Nephron (organoid): ENCODE data around the gene RIMBP2.
A peak's percentile ranks its signal among the peaks of the same experiment; 100 is the strongest.

ENCODE experiments used
- H3K27ac Mint-ChIP-seq, 3 experiments: 2 replicates each; pipeline ENCODE4 v1.8.0; 2020; ENCODE audit warnings: mixed read lengths in 3 of 3, mild to moderate bottlenecking in 2 of 3, moderate library complexity in 1 of 3
- H3K27me3 Mint-ChIP-seq: 2 replicates; pipeline ENCODE4 v1.8.0; 2021; ENCODE audit warnings: low read depth, mild to moderate bottlenecking, moderate library complexity, mixed read lengths
- H3K36me3 Mint-ChIP-seq: 2 replicates; pipeline ENCODE4 v1.8.0; 2020; ENCODE audit warnings: low read depth, mixed read lengths
- H3K4me1 Mint-ChIP-seq: 2 replicates; pipeline ENCODE4 v1.8.0; 2020; ENCODE audit warnings: mixed read lengths
- H3K4me3 Mint-ChIP-seq, 3 experiments: 2 replicates each; pipeline ENCODE4 v1.8.0; 2020; ENCODE audit warnings: mild to moderate bottlenecking in 3 of 3, mixed read lengths in 3 of 3, moderate library complexity in 2 of 3
- H3K9me3 Mint-ChIP-seq: 2 replicates; pipeline ENCODE4 v1.8.0; 2020; ENCODE audit warnings: mixed read lengths
- TF ChIP-seq, protein P1 (sequence below), 3 experiments: fragments of 200-600 bp; sonication (generic); IDR thresholded peaks; one replicate each; pipeline ENCODE4 v1.5.0; 2021; ENCODE audit warnings: antibody characterized with exemption in 3 of 3; ENCODE audit not compliant: unreplicated experiment in 3 of 3

RIMBP2 gene

DNA sequence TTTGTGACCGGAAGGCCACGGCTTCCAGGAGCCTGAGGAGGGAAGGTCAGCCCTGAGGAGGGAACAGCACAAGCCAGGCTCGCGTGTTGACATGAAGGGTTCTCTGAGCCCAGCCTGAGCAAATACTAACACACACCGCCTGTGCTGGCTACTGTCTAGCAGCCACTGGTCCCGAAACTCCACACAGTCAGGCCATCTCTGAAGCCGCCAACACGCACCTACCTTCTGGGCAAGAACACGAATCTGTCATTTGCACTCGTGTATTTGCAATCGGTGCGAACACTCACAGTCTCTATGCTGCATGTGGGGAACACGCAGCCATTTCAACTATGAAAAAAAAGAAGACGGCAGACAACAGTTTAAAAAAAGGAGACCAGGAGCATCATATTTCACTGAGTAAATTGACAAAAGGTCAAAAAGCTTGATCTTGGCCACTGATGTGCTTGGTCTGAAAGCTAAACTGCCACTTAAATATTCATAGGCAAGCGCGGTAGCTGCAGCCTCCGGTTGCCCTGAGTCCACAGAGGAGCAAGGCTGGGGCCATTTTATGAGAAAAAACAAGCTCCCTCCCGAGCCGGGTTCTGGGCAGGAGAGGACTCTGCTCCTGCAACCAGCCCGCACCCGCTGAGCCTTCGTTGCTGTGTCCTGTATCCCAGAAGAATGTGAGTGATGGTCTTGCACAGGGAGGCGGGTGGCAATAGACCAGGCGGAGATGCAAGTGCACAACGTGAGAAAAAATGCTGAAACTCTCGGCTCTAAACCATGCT, 57.8 kb downstream of the RIMBP2 start:
- Mint-ChIP-seq H3K36me3 (no peaks in the 10 kb centered on the region), H3K27me3 (peaks cover 17% of the 10 kb centered on the region), H3K27ac (peak overlapping the region in 1 of 3 experiments; percentile 72), H3K4me1 (peaks cover 3% of the 10 kb centered on the region), H3K4me3 (no peak overlapping the region), H3K9me3 (peaks cover 6% of the 10 kb centered on the region)
- TF ChIP-seq, protein P1, sequence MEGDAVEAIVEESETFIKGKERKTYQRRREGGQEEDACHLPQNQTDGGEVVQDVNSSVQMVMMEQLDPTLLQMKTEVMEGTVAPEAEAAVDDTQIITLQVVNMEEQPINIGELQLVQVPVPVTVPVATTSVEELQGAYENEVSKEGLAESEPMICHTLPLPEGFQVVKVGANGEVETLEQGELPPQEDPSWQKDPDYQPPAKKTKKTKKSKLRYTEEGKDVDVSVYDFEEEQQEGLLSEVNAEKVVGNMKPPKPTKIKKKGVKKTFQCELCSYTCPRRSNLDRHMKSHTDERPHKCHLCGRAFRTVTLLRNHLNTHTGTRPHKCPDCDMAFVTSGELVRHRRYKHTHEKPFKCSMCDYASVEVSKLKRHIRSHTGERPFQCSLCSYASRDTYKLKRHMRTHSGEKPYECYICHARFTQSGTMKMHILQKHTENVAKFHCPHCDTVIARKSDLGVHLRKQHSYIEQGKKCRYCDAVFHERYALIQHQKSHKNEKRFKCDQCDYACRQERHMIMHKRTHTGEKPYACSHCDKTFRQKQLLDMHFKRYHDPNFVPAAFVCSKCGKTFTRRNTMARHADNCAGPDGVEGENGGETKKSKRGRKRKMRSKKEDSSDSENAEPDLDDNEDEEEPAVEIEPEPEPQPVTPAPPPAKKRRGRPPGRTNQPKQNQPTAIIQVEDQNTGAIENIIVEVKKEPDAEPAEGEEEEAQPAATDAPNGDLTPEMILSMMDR (IDR thresholded peaks at IDR 0.05; ENCODE audit: unreplicated experiment in 3 of 3): no peak

DNA sequence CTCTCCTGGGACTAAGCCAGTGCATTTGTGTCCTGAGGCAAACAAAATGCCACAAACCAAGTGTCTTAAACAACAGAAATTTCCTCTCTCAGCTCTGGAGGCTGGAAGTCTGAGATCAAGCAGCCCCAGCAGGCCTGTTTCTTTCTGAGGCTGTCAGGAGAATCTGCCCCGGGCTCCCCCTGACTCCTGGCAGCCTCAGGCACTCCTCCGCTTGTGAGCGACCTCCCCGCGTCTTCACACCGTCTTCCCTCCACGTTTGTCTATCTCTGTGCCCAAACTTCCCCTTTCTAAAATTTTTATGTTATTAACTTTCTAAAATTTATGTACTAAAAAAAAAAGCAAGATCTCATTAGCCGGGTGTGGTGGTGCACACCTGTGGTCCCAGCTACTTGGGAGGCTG, 59.7 kb downstream of the RIMBP2 start:
- Mint-ChIP-seq H3K4me1 (no peaks in the 10 kb centered on the region), H3K4me3 (no peak overlapping the region), H3K27me3 (peaks cover 15% of the 10 kb centered on the region), H3K9me3 (peaks cover 10% of the 10 kb centered on the region), H3K36me3 (no peaks in the 10 kb centered on the region), H3K27ac (no peak overlapping the region)
- TF ChIP-seq, protein P1 (IDR thresholded peaks at IDR 0.05; ENCODE audit: unreplicated experiment in 3 of 3): no peak

DNA sequence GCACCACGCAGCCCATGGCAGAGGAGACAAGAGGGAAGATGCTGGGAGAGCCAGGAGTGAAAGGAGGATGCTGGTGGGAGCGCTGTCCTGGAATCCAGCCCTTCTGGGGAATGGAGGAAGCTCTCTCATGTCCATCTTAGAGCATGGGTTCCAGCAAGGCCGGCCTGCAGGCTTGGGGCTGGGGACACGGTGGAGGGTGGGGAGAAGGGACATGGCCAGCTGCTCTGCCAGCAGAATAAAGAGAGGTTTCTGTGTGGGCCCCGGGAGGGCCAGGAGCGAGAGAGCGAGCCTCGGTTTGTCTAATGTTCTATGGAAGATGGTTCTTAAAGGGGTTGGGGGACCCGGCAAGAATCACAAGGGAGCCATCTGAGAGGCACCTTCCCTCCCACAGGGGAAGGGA, 60.2 kb downstream of the RIMBP2 start:
- Mint-ChIP-seq H3K4me3 (no peak overlapping the region), H3K36me3 (no peaks in the 10 kb centered on the region), H3K9me3 (peaks cover 10% of the 10 kb centered on the region), H3K4me1 (no peaks in the 10 kb centered on the region), H3K27me3 (peaks cover 14% of the 10 kb centered on the region), H3K27ac (no peak overlapping the region)
- TF ChIP-seq, protein P1 (IDR thresholded peaks at IDR 0.05; ENCODE audit: unreplicated experiment in 3 of 3): no peak

DNA sequence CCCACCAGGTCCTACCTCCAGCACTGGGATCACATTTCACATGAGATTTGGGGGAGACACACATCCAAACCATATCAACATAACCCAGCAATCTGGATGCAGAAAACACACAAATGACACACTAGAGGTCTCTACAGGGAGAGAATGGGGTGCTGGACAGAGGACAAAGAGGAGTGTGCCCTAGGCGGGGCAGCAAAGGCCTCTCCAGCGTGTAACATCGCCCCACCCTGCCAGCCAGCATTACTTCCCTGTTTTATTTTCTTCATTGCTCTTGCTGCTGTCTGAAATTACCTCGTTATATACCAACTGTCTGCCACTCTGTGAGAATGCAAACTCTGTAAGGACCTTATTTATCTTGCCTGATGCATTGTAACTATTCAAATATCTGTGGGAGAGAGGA, 61.1 kb downstream of the RIMBP2 start:
- Mint-ChIP-seq H3K27ac (no peak overlapping the region), H3K4me1 (no peaks in the 10 kb centered on the region), H3K4me3 (no peak overlapping the region), H3K27me3 (peaks cover 10% of the 10 kb centered on the region), H3K9me3 (peaks cover 10% of the 10 kb centered on the region), H3K36me3 (no peaks in the 10 kb centered on the region)
- TF ChIP-seq, protein P1 (IDR thresholded peaks at IDR 0.05; ENCODE audit: unreplicated experiment in 3 of 3): no peak

DNA sequence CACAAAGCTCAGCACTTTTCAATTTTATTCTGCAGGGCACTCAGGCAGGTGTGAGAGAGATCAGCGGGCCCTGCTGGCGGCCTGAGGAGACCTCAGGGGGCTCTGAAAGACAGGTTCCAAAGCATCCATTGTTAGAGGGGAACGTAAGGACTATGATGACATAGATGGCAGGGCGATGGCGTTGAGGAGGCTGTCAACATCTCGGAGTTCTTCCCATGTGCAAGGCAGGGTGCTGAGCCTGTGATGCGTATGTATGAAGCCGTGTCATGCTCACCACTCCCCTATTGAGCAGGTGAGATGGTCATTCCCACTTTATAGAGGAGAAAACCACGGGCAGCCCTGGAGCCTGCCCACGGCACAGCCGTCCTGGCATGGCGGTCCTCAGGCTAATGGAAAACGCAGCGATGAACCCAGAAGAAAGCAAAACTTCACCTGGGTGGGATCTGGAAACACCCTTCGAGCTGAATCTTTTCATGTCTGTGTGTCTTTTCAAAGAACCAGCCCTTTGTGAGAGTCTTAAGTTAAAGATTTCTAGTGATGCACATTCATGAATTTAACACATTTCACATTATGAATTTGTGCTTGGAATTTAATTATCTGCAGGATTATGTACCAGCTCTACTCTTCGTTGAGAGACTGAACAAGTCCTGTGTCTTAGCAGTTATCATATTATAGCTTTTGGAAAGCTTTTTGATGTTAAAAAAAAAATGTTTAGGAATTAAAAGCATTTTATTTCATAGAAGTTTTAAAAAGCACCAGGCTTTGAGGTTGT, 64.7 kb downstream of the RIMBP2 start:
- Mint-ChIP-seq H3K9me3 (peaks cover 10% of the 10 kb centered on the region), H3K4me3 (no peak overlapping the region), H3K36me3 (no peaks in the 10 kb centered on the region), H3K27ac (no peak overlapping the region), H3K4me1 (no peaks in the 10 kb centered on the region), H3K27me3 (peaks cover 5% of the 10 kb centered on the region)
- TF ChIP-seq, protein P1 (IDR thresholded peaks at IDR 0.05; ENCODE audit: unreplicated experiment in 3 of 3): no peak
